ENCODE results near the gene FOXP1.

FOXP1 gene

DNA sequence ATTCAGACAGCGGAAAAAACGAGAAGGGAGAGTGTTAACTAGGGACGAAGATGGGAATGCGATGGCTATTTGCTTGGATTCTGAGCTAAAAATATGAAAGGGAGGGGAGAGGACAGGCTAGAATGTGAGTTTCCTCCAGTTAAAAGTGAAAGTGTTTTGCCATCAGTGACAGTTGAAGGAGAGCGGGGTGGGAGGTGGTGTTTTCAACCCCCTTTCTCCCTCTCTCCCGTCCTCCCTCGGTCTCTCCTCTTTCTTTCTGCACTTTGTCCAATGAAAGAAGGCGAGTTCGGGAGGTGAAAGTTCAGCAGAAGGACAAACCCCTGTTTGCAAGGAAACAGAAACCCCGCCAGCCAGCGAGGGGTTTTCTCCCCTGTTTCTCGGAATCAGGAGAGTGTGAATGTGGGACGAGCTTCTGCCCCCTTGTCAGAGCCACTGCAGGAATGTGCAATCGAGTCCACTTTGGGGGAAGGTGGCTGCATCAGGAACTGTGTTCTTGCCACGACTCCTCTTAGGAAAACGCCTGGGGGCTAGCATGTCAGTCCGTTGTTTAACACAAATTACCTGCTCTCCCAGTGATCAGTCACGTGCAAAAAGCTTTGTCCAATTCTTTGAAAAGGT is 975 bp upstream of the FOXP1 start:
- peak overlapping the region; percentile 62 to 73 for H3K4me3 ChIP-seq (replicated peaks in 1 of 2; ENCODE audit: low read depth in 2 of 2, low read length in 2 of 2)
- DNase-seq (ENCODE audit: low read depth in 2 of 2) = peak; percentile 46 to 61
- TF ChIP-seq CTCF (IDR thresholded peaks at IDR 0.05; ENCODE audit: low read depth, low read length) = no peak

- peak; percentile 45 to 46 for DNase-seq (ENCODE audit: low read depth in 2 of 2)
- no peak for TF ChIP-seq CTCF (IDR thresholded peaks at IDR 0.05; ENCODE audit: low read depth, low read length)
- peak overlapping the region; percentile 62 to 73 for H3K4me3 ChIP-seq (replicated peaks in 1 of 2; ENCODE audit: low read depth in 2 of 2, low read length in 2 of 2)
Measured at GRCh38 chr3:71582612-71583565, 639 bp downstream of the FOXP1 start.

DNA sequence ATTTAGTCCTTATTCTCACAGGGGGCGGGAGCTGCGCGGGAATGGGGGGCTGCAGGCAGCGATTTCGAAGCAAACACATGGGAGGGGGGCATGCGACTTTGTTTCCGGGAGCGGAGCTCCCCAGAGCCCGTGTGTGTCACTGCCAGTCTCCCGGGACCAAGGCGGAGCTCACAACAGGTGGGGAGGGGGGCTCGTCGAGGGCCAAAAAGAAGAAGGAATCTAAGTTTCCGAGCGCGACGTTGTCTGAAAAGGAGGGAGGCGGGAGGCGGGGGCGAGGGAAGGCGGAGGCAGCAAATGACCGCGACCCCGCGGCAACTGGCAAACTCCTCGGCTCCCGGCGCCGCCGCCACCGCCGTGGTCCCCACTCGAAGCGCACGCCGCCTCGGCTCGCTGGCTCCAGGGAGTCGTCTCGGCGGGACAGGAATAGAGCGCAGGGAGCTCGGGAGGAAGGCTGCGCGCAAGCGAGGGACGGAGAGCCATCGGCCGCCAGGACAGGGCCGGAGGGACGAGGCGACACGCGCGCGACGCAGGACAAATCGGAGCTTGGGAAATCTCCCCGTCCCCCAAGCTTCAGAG is 1.4 kb downstream of the FOXP1 start:
- H3K4me3 ChIP-seq (replicated peaks in 1 of 2; ENCODE audit: low read depth in 2 of 2, low read length in 2 of 2) = peak overlapping the region; percentile 62 to 73
- DNase-seq (ENCODE audit: low read depth in 2 of 2) = peak; percentile 20 to 31
- TF ChIP-seq CTCF (IDR thresholded peaks at IDR 0.05; ENCODE audit: low read depth, low read length) = no peak

DNA sequence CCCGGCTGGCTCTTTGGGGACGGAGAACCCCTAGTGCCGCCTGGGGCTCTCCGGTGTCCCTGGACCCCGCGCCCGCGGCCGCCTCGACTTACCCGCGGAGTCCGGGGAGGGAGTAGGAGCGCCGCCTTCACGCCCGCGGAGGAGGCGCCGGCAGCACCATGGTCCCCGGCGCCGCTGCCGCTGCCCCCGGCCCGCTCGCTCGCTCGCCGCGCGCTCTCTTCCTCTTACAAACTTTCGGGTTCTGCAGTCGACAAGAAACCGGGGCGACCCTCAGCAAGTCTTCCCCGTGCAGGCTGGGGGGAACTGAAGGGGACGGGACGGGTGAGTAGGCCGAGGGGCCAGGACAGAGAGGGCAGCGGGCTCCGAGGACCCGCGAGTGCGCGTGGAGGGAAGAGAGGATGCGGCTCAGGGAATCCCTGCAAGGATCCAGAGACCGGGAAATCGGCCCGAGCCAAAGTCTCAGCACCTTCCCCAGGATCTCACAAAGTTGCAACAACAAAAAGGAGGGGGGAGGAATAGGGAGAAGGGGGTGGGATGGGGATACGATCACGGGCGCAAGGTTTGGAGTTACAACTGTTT is 2.0 kb downstream of the FOXP1 start:
- DNase-seq (ENCODE audit: low read depth in 2 of 2) = peak; percentile 21 to 33
- TF ChIP-seq CTCF (IDR thresholded peaks at IDR 0.05; ENCODE audit: low read depth, low read length) = no peak

DNA sequence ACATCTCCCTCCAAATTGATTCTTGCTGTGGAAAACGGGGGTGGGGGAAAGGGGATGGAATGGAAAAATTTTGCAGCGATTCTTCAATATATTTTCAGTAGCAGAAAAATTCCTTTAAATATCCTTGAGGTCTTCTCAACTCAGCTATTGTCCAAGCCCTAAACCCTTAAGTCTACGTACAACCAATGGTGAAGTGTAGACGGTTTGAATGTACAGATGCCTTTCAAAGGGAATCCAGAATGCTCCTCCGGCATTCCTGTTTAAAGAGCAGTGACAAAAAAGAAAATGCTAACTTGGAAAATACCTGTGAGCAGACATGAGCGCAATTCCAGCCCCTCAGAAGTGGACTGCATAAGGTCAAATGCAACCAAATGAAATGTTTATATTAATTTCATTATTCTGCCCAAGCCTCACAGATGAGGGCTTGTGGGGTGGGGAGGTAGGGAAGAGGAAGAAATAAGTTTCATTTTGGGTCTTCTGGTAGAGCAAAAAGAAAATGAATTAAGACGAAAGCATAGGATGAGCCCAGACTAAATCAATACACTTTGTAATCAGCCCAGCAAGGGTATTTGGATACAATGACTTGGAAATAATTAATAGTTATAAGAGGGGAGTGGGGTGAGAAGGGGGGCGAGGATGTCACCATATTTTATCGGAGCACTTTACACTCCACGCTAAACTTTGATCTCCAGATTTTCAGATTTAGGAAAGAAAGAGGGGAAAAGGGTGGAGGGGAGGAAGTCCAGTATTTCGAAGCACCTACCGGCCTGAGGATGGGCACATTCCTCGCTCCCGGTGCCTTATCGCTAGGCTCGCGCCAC is 2.7 kb downstream of the FOXP1 start:
- peak in 1 of 2 donors; percentile 4 for DNase-seq (ENCODE audit: low read depth in 2 of 2)
- peak overlapping the region; percentile 62 to 73 for H3K4me3 ChIP-seq (replicated peaks in 1 of 2; ENCODE audit: low read depth in 2 of 2, low read length in 2 of 2)
- TF ChIP-seq CTCF (IDR thresholded peaks at IDR 0.05; ENCODE audit: low read depth, low read length) = no peak

More for the DNA sequence above, 2.0 kb downstream of the FOXP1 start:
- peak overlapping the region; percentile 62 to 73 for H3K4me3 ChIP-seq (replicated peaks in 1 of 2; ENCODE audit: low read depth in 2 of 2, low read length in 2 of 2)

DNA sequence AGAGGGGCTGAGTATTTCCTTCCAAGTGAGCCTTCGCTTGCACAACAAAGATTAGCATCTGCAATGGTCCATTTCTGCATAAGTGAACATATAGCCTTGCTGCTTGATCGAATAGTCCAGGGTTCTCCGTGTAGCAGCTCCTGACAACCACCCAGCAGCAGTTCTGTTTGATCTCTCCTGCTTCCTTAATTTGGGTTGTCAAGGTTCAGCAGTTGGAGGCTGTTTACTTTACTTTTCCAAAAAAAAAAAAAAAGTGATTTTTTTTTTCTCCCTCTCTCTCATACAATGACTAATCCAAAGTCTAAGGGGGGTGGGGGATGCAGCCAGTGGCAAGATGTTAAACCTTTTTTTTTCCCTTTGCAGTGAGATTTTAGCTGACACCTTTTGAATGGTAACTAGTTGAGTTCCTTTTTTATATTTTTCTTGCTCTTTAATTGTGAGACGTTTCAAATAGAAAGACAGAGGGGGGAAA is 3.6 kb downstream of the FOXP1 start:
- DNase-seq (ENCODE audit: low read depth in 2 of 2) = peak; percentile 13 to 37
- no peak overlapping the region for H3K4me3 ChIP-seq (replicated peaks in 1 of 2; ENCODE audit: low read depth in 2 of 2, low read length in 2 of 2)
- TF ChIP-seq CTCF (IDR thresholded peaks at IDR 0.05; ENCODE audit: low read depth, low read length) = no peak

Measured in cardiac fibroblast (primary cell).